Measurements from ENCODE around the gene SEZ6L2.
A peak's percentile ranks its signal among the peaks of the same experiment; 100 is the strongest.

GRCh38 chr16:29848420-29849297 lies 50.7 kb downstream of the SEZ6L2 start:
- TF ChIP-seq CTCF (IDR thresholded peaks at IDR 0.05): peak in 2 of 3 donors; percentile 78
- TF ChIP-seq POLR2AphosphoS5 (IDR thresholded peaks at IDR 0.05): peak in 1 of 3 donors; percentile 33
- no peak for TF ChIP-seq POLR2A (IDR thresholded peaks at IDR 0.05)

Measured in breast epithelium (tissue), 3 donors.